HepG2 (cell line): ENCODE measurements around the gene VWA5B1. TPM values are rescaled to one million over a fixed set of nuclear protein-coding genes. Genes with fewer than 3 reads are reported as not detected.

Experiments
- ATF6 ChIP-seq: sonication (generic); formaldehyde crosslinking; conservative IDR thresholded peaks from 2 replicates; pipeline ENCODE4 v1.4.0; 2020; ENCODE audit warnings: missing genetic modification reagents
- CENPX ChIP-seq: sonication (generic); formaldehyde crosslinking; IDR thresholded peaks from 2 replicates; pipeline ENCODE4 v1.9.0; 2021; ENCODE audit warnings: mild to moderate bottlenecking, missing genetic modification reagents, moderate library complexity
- HIVEP1 ChIP-seq: sonication (generic); formaldehyde crosslinking; IDR thresholded peaks from 2 replicates; pipeline ENCODE4 v1.4.0; 2020; ENCODE audit warnings: mild to moderate bottlenecking, missing genetic modification reagents
- HNRNPL ChIP-seq: fragments of 200-400 bp; formaldehyde crosslinking; IDR thresholded peaks from 2 replicates; pipeline ENCODE4 v1.6.1; 2017; ENCODE audit warnings: mild to moderate bottlenecking, low read depth, low read length
- IKZF1 ChIP-seq: fragments of 450-650 bp; IDR thresholded peaks from 2 replicates; pipeline ENCODE4 v1.7.1; 2016
- JUND ChIP-seq: sonication (generic); formaldehyde crosslinking; IDR thresholded peaks from 2 replicates; pipeline ENCODE4 v1.8.0; 2022; ENCODE audit warnings: mild to moderate bottlenecking, missing genetic modification reagents
- KDM2A ChIP-seq: sonication (generic); formaldehyde crosslinking; IDR thresholded peaks from 2 replicates; pipeline ENCODE4 v1.4.0; 2020; ENCODE audit warnings: low read depth, missing genetic modification reagents, borderline replicate concordance
- MTA1 ChIP-seq: sonication (generic); formaldehyde crosslinking; IDR thresholded peaks from 2 replicates; pipeline ENCODE4 v1.4.0; 2020; ENCODE audit warnings: missing genetic modification reagents, mild to moderate bottlenecking, borderline replicate concordance
- PHB2 ChIP-seq: fragments of 450-650 bp; IDR thresholded peaks from 2 replicates; pipeline ENCODE4 v1.6.1; 2018; ENCODE audit not compliant: partially characterized antibody
- SALL1 ChIP-seq: sonication (generic); formaldehyde crosslinking; IDR thresholded peaks from 2 replicates; pipeline ENCODE4 v1.8.0; 2022; ENCODE audit warnings: mild to moderate bottlenecking, missing genetic modification reagents
- U2AF2 ChIP-seq: fragments of 200-400 bp; formaldehyde crosslinking; IDR thresholded peaks from 2 replicates; pipeline ENCODE4 v1.6.1; 2017; ENCODE audit warnings: low read depth, mild to moderate bottlenecking, low read length
- ZBTB34 ChIP-seq: sonication (generic); formaldehyde crosslinking; IDR thresholded peaks from 2 replicates; pipeline ENCODE4 v1.8.0; 2022; ENCODE audit warnings: mild to moderate bottlenecking, missing genetic modification reagents
- ZNF446 ChIP-seq: sonication (generic); formaldehyde crosslinking; IDR thresholded peaks from 2 replicates; pipeline ENCODE4 v1.5.0; 2020; ENCODE audit warnings: mild to moderate bottlenecking, missing genetic modification reagents
- ZNF496 ChIP-seq: sonication (generic); formaldehyde crosslinking; IDR thresholded peaks from 2 replicates; pipeline ENCODE4 v1.8.1; 2023; ENCODE audit warnings: mild to moderate bottlenecking, moderate library complexity, missing genetic modification reagents; ENCODE audit not compliant: insufficient replicate concordance
- ZSCAN25 ChIP-seq: sonication (generic); formaldehyde crosslinking; IDR thresholded peaks from 2 replicates; pipeline ENCODE4 v1.8.0; 2022; ENCODE audit warnings: mild to moderate bottlenecking, missing genetic modification reagents
- polyA plus RNA-seq, 8 experiments: library from polyadenylated mRNA; depleted of rRNA in 3 of 8; stranded (reverse) in 7 of 8; unstranded in 1 of 8; fragments of >200 nt; fragmentation: Illumina TruSeq in 4 of 8; extraction: Trizol in 4 of 8; gene quantifications; 2 replicates each; pipeline versions ENCODE4 v1.2.1 to v1.2.3, GENCODE V29; 2011 to 2016; ENCODE audit warnings: low read depth in 4 of 8, missing spikeins in 1 of 8, mixed read lengths in 1 of 8; ENCODE audit not compliant: insufficient read depth in 1 of 8
- total RNA-seq, 5 experiments: library from RNA; depleted of rRNA; stranded (reverse); fragments of >200 nt; fragmentation: Illumina TruSeq; extraction: Trizol; gene quantifications; 2 replicates each; pipeline ENCODE4 v1.2.3, GENCODE V29; 2016; ENCODE audit warnings: low read depth in 1 of 5
- TF ChIP-seq, protein P1 (sequence below): sonication (generic); formaldehyde crosslinking; IDR thresholded peaks from 2 replicates; pipeline ENCODE4 v1.4.0; 2020; ENCODE audit warnings: missing genetic modification reagents, borderline replicate concordance
- TF ChIP-seq, protein P2 (sequence below): sonication (generic); formaldehyde crosslinking; IDR thresholded peaks from 2 replicates; pipeline ENCODE4 v1.8.1; 2022; ENCODE audit warnings: mild to moderate bottlenecking, missing genetic modification reagents

The VWA5B1 gene
- total and polyA plus RNA-seq, 2 of the 13 experiments (the other 11 are each of a cell fraction or from before 2014, with no cell fraction given), result not detected

- TF ChIP-seq HNRNPL (no peak), JUND (CRISPR knock-in tag) (no peak), IKZF1 (no peak), PHB2 (no peak), ZNF446 (CRISPR knock-in tag) (no peak), ZSCAN25 (CRISPR knock-in tag) (no peak), ZBTB34 (CRISPR knock-in tag) (no peak), MTA1 (no peak), ATF6 (no peak), HIVEP1 (CRISPR knock-in tag) (no peak), CENPX (CRISPR knock-in tag) (no peak), U2AF2 (no peak), ZNF496 (no peak), KDM2A (CRISPR knock-in tag) (peak; percentile 32; the same call in 1 of the 2 replicates), SALL1 (CRISPR knock-in tag) (peak; percentile 36; the same call in 1 of the 2 replicates)
- TF ChIP-seq, protein P1, sequence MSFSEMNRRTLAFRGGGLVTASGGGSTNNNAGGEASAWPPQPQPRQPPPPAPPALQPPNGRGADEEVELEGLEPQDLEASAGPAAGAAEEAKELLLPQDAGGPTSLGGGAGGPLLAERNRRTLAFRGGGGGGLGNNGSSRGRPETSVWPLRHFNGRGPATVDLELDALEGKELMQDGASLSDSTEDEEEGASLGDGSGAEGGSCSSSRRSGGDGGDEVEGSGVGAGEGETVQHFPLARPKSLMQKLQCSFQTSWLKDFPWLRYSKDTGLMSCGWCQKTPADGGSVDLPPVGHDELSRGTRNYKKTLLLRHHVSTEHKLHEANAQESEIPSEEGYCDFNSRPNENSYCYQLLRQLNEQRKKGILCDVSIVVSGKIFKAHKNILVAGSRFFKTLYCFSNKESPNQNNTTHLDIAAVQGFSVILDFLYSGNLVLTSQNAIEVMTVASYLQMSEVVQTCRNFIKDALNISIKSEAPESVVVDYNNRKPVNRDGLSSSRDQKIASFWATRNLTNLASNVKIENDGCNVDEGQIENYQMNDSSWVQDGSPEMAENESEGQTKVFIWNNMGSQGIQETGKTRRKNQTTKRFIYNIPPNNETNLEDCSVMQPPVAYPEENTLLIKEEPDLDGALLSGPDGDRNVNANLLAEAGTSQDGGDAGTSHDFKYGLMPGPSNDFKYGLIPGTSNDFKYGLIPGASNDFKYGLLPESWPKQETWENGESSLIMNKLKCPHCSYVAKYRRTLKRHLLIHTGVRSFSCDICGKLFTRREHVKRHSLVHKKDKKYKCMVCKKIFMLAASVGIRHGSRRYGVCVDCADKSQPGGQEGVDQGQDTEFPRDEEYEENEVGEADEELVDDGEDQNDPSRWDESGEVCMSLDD, result no peak
- TF ChIP-seq, protein P2, sequence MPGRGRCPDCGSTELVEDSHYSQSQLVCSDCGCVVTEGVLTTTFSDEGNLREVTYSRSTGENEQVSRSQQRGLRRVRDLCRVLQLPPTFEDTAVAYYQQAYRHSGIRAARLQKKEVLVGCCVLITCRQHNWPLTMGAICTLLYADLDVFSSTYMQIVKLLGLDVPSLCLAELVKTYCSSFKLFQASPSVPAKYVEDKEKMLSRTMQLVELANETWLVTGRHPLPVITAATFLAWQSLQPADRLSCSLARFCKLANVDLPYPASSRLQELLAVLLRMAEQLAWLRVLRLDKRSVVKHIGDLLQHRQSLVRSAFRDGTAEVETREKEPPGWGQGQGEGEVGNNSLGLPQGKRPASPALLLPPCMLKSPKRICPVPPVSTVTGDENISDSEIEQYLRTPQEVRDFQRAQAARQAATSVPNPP (CRISPR knock-in tag), result no peak
Measured at GRCh38 chr1:20250340-20250989, 40.2 kb upstream of the VWA5B1 start (continued).
